Glutamatergic neuron (in vitro differentiated cells): Measurements from ENCODE around the gene HNRNPK. TPM values are rescaled to one million over a fixed set of nuclear protein-coding genes. Genes with fewer than 3 reads are reported as not detected.

Experiments
- DNase-seq: peaks from one replicate; pipeline ENCODE4 v3.0.0; 2022
- H3K27ac Mint-ChIP-seq: one replicate; pipeline ENCODE4 v1.8.0; 2020; ENCODE audit warnings: mild to moderate bottlenecking, mixed read lengths, inconsistent platforms; ENCODE audit not compliant: unreplicated experiment
- H3K27me3 Mint-ChIP-seq: one replicate; pipeline ENCODE4 v1.8.0; 2020; ENCODE audit warnings: mild to moderate bottlenecking, moderate library complexity, mixed read lengths, inconsistent platforms; ENCODE audit not compliant: unreplicated experiment
- H3K36me3 Mint-ChIP-seq: one replicate; pipeline ENCODE4 v1.8.0; 2020; ENCODE audit warnings: mild to moderate bottlenecking, mixed read lengths, inconsistent platforms; ENCODE audit not compliant: unreplicated experiment
- H3K4me1 Mint-ChIP-seq: one replicate; pipeline ENCODE4 v1.8.0; 2020; ENCODE audit warnings: mild to moderate bottlenecking, low read depth, mixed read lengths, inconsistent platforms; ENCODE audit not compliant: unreplicated experiment
- H3K4me3 Mint-ChIP-seq: one replicate; pipeline ENCODE4 v1.8.0; 2020; ENCODE audit warnings: mild to moderate bottlenecking, mixed read lengths, inconsistent platforms; ENCODE audit not compliant: unreplicated experiment
- H3K9me3 Mint-ChIP-seq: one replicate; pipeline ENCODE4 v1.8.0; 2020; ENCODE audit warnings: mild to moderate bottlenecking, moderate library complexity, mixed read lengths, inconsistent platforms; ENCODE audit not compliant: unreplicated experiment
- CTCF ChIP-seq: fragments of 200-600 bp; sonication (generic); IDR thresholded peaks from one replicate; pipeline ENCODE4 v1.5.0; 2021; ENCODE audit not compliant: partially characterized antibody, unreplicated experiment
- total RNA-seq: library from RNA; stranded (reverse); fragmentation: NEBNext Ultra II Directional; extraction: Animal tissue kit (Norgen Biotek cat#: 25700); gene quantifications from one replicate; pipeline ENCODE4 v1.2.1, GENCODE V29; 2021; ENCODE audit not compliant: unreplicated experiment

HNRNPK gene
- total RNA-seq, 1 donor from 2014 or later, result 763 TPM

DNA sequence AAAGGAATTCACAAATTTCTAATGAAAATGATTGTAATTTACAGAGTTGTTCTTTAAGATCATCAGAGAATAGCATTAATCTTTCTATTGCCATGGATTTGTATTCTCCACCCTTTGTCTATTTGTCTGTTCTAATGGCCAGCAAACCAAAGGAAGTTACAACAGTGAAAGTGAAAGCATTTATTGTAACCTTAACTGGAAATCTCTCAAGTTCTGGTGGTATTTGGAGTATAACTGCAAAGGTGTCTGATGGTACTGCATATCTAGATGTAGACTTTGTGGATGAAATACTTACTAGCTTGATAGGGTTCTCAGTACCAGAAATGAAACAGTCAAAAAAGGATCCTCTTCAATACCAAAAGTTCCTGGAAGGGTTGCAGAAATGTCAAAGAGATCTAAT lies 22.3 kb upstream of the HNRNPK start:
- Mint-ChIP-seq H3K27ac (no peak overlapping the region), H3K4me3 (no peak overlapping the region), H3K4me1 (no peaks in the 10 kb centered on the region), H3K9me3 (no peaks in the 10 kb centered on the region), H3K27me3 (no peaks in the 10 kb centered on the region), H3K36me3 (no peaks in the 10 kb centered on the region)
- TF ChIP-seq CTCF, result no peak
- no peak for DNase-seq

GRCh38 chr9:84001621-84002020 lies 21.6 kb upstream of the HNRNPK start:
- Mint-ChIP-seq H3K4me3 (no peak overlapping the region), H3K4me1 (no peaks in the 10 kb centered on the region), H3K36me3 (no peaks in the 10 kb centered on the region), H3K27ac (no peak overlapping the region), H3K9me3 (no peaks in the 10 kb centered on the region), H3K27me3 (no peaks in the 10 kb centered on the region)
- no peak for DNase-seq
- TF ChIP-seq CTCF, result no peak

GRCh38 chr9:84000186-84000585 lies 20.2 kb upstream of the HNRNPK start:
- Mint-ChIP-seq H3K27me3 (no peaks in the 10 kb centered on the region), H3K9me3 (no peaks in the 10 kb centered on the region), H3K4me1 (peaks cover 7% of the 10 kb centered on the region), H3K27ac (no peak overlapping the region), H3K4me3 (no peak overlapping the region), H3K36me3 (no peaks in the 10 kb centered on the region)
- DNase-seq, result no peak
- no peak for TF ChIP-seq CTCF

- no peaks in the 10 kb centered on the region for H3K36me3 Mint-ChIP-seq
- peaks cover 7% of the 10 kb centered on the region for H3K4me1 Mint-ChIP-seq
- no peaks in the 10 kb centered on the region for H3K9me3 Mint-ChIP-seq
- no peak overlapping the region for H3K4me3 Mint-ChIP-seq
- no peak overlapping the region for H3K27ac Mint-ChIP-seq
- no peak for TF ChIP-seq CTCF
- no peak for DNase-seq
- no peaks in the 10 kb centered on the region for H3K27me3 Mint-ChIP-seq
Measured at GRCh38 chr9:83999141-83999918, 19.3 kb upstream of the HNRNPK start.

DNA sequence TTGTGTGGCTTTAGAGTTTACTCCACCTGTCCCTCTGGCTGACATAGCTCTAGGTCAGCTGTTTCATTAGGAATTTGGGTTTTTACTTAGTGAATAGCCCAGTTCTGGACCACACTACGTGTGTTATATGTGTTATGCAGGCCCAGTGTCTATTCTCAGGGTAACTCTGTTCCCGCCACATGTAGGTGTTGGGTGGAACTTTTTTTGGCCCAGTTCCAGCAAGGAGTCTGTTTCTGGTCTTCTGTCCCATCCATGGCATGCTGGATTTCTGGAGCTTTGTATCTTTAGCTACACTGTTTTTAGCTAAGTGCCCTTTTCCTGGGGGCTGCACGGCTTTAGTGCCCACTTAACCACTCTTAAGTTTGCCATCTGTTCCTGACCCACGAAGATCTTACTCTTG lies 16.1 kb upstream of the HNRNPK start:
- H3K4me1 Mint-ChIP-seq, result peaks cover 12% of the 10 kb centered on the region
- no peak overlapping the region for H3K27ac Mint-ChIP-seq
- no peaks in the 10 kb centered on the region for H3K9me3 Mint-ChIP-seq
- no peak overlapping the region for H3K4me3 Mint-ChIP-seq
- H3K27me3 Mint-ChIP-seq, result no peaks in the 10 kb centered on the region
- DNase-seq, result no peak
- no peak for TF ChIP-seq CTCF
- no peaks in the 10 kb centered on the region for H3K36me3 Mint-ChIP-seq
